Neural progenitor cell (in vitro differentiated cells): ENCODE data around the gene CACNA1E.

Experiments used
- EZH2 ChIP-seq: fragments of 200-600 bp; sonication (generic); IDR thresholded peaks from 2 replicates; pipeline ENCODE4 v1.6.1; 2017; ENCODE audit warnings: antibody characterized with exemption, mild to moderate bottlenecking, moderate library complexity
- EZH2phosphoT487 ChIP-seq: fragments of 200-600 bp; sonication (generic); IDR thresholded peaks from 2 replicates; pipeline ENCODE4 v1.6.1; 2017; ENCODE audit warnings: antibody characterized with exemption
- TF ChIP-seq, protein P1 (sequence below): fragments of 200-600 bp; sonication (generic); IDR thresholded peaks from 2 replicates; pipeline ENCODE4 v1.5.1; 2017; ENCODE audit warnings: antibody characterized with exemption, mild to moderate bottlenecking

DNA sequence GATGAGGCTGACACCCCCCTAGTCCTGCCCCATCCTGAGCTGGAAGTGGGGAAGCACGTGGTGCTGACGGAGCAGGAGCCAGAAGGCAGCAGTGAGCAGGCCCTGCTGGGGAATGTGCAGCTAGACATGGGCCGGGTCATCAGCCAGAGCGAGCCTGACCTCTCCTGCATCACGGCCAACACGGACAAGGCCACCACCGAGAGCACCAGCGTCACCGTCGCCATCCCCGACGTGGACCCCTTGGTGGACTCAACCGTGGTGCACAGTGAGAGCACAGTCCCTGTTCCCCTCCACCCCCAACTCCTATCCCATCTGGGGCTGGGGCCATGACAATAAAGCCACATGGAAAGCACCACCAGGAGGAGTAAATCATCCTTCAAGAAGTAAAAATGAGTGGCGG, 250.2 kb downstream of the CACNA1E start:
- TF ChIP-seq, protein P1, sequence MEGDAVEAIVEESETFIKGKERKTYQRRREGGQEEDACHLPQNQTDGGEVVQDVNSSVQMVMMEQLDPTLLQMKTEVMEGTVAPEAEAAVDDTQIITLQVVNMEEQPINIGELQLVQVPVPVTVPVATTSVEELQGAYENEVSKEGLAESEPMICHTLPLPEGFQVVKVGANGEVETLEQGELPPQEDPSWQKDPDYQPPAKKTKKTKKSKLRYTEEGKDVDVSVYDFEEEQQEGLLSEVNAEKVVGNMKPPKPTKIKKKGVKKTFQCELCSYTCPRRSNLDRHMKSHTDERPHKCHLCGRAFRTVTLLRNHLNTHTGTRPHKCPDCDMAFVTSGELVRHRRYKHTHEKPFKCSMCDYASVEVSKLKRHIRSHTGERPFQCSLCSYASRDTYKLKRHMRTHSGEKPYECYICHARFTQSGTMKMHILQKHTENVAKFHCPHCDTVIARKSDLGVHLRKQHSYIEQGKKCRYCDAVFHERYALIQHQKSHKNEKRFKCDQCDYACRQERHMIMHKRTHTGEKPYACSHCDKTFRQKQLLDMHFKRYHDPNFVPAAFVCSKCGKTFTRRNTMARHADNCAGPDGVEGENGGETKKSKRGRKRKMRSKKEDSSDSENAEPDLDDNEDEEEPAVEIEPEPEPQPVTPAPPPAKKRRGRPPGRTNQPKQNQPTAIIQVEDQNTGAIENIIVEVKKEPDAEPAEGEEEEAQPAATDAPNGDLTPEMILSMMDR: no peak
- TF ChIP-seq EZH2phosphoT487 (no peak), EZH2 (no peak)
